ENCODE data around the gene CAPG. TPM values are rescaled to one million over a fixed set of nuclear protein-coding genes. Genes with fewer than 3 reads are reported as not detected.

The CAPG gene
- total RNA-seq, 1 experiment from 2014 or later: 117 TPM

- TF ChIP-seq AFF4 (CRISPR knock-in tag; IDR thresholded peaks at IDR 0.05; ENCODE audit: borderline replicate concordance): no peak
These were observed 13.4 kb upstream of the CAPG start (continued) for GRCh38 chr2:85423525-85423924.

- H3K27me3 Mint-ChIP-seq (ENCODE audit: low read depth): peaks cover 6% of the 10 kb centered on the region
- ATAC-seq (no peak), DNase-seq (ENCODE audit: low spot score) (no peak)
- TF ChIP-seq NFYB (CRISPR knock-in tag; conservative IDR thresholded peaks at IDR 0.05; ENCODE audit: low read depth) (no peak), ZNF263 (CRISPR knock-in tag; IDR thresholded peaks at IDR 0.05; ENCODE audit: low read depth) (no peak), AFF4 (CRISPR knock-in tag; IDR thresholded peaks at IDR 0.05; ENCODE audit: borderline replicate concordance) (no peak), NR1H2 (CRISPR knock-in tag; IDR thresholded peaks at IDR 0.05) (no peak), CTCF (IDR thresholded peaks at IDR 0.05) (no peak), CREB1 (CRISPR knock-in tag; IDR thresholded peaks at IDR 0.05) (no peak), ZNF423 (CRISPR knock-in tag; IDR thresholded peaks at IDR 0.05) (no peak), GTF2I (CRISPR knock-in tag; conservative IDR thresholded peaks at IDR 0.05) (no peak), NR3C1 (CRISPR knock-in tag; conservative IDR thresholded peaks at IDR 0.05; ENCODE audit: low read depth) (no peak), ZNF425 (CRISPR knock-in tag; conservative IDR thresholded peaks at IDR 0.05) (no peak), MXD4 (CRISPR knock-in tag; IDR thresholded peaks at IDR 0.05; ENCODE audit: borderline replicate concordance) (no peak), NFATC4 (CRISPR knock-in tag; IDR thresholded peaks at IDR 0.05) (no peak)
- no peak overlapping the region for H3K27ac Mint-ChIP-seq
- ChIA-PET CTCF (interaction anchor here (0.6 to 4.5 kb wide), 10 partner anchors 10 to 399 kb away, joined by 3 to 106 read pairs (median 8); partner anchors contain the start of gene MAT2A), POLR2A (interaction anchor here (0.8 to 2.9 kb wide), 3 partner anchors 10 to 130 kb away, joined by 4 to 16 read pairs (median 11); partner anchors contain the start of gene MAT2A)
- no peaks in the 10 kb centered on the region for H3K36me3 Mint-ChIP-seq
- H3K4me1 Mint-ChIP-seq: peaks cover 31% of the 10 kb centered on the region
- H3K4me3 Mint-ChIP-seq: no peak overlapping the region
- H3K9me3 Mint-ChIP-seq: no peaks in the 10 kb centered on the region
These were observed 11.9 kb upstream of the CAPG start for GRCh38 chr2:85422072-85422457.

Measured in WTC11 (cell line).